HUDEP-2 (cell line): ENCODE results near the gene KLHL3.
"Not testable (repeated sequence)": the region's sequence is repeated elsewhere in the genome, so short reads cannot be mapped to it uniquely, and the experiment has no call there.

ENCODE experiments used
- DNase-seq, 76 experiments: peaks; one replicate each; lab custom pipeline; 2025; ENCODE audit not compliant: unreplicated experiment in 76 of 76; lab: John Stamatoyannopoulos, UW

The KLHL3 gene, protein sequence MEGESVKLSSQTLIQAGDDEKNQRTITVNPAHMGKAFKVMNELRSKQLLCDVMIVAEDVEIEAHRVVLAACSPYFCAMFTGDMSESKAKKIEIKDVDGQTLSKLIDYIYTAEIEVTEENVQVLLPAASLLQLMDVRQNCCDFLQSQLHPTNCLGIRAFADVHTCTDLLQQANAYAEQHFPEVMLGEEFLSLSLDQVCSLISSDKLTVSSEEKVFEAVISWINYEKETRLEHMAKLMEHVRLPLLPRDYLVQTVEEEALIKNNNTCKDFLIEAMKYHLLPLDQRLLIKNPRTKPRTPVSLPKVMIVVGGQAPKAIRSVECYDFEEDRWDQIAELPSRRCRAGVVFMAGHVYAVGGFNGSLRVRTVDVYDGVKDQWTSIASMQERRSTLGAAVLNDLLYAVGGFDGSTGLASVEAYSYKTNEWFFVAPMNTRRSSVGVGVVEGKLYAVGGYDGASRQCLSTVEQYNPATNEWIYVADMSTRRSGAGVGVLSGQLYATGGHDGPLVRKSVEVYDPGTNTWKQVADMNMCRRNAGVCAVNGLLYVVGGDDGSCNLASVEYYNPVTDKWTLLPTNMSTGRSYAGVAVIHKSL

DNA sequence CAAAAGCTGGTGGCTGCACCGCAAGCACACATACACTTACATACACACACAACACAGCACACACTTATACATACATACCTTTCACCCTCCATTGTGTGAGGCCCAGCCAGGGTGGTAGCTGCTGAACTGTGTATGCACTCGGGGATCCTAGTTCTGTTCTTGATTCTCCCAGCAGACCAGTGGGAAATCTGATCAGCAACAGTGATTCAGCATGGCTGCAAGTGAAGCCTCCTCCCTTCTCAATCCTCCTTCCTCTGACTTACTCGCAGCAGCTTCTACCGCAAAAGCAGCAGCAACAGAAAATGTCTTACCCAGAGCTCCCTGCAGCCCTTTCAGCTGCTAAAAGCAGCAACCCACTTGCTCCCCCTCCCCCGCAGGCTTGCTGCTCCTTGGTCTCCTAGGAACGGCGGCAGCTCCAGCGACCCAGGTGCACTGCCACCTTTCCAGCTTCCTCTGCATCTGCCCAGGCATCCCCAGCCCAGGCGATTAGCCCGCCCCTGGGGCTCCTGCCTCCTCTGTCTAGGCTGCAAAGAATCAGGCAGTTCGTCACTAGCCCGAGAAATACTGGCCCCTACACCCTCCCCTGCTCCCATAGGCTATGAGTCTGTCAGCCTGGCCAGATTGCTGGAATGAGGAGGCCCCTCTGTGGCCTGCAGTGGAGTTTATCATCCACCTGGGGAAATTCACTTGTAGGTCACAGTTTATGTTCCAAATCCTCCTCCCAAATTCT is at the start of gene KLHL3:
Gene KLHL3 (minus strand): TSS at position 535 of the 730 bp plus-strand sequence. CDS start 443 bp downstream, at position 92.
- DNase-seq = no peak

- no peak for DNase-seq
These were observed 47.2 kb upstream of the KLHL3 start for GRCh38 chr5:137782984-137783536.

DNA sequence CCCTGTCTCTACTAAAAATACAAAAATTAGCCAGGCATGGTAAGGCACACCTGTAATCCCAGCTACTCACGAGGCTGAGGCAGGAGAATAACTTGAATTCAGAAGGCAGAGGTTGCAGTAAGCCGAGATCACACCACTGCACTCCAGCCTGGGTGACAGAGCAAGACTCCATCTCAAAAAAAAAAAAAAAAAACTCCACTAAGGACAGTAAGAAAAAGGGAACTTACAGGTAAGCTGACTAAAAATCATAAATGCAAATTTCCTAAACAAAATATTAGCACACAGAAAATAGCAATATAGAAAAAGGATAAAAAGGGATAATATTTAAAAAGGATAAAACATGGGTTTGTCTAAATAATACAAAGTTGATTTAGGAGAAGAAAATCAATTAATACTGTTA is 46.2 kb upstream of the KLHL3 start:
- DNase-seq = no peak

DNA sequence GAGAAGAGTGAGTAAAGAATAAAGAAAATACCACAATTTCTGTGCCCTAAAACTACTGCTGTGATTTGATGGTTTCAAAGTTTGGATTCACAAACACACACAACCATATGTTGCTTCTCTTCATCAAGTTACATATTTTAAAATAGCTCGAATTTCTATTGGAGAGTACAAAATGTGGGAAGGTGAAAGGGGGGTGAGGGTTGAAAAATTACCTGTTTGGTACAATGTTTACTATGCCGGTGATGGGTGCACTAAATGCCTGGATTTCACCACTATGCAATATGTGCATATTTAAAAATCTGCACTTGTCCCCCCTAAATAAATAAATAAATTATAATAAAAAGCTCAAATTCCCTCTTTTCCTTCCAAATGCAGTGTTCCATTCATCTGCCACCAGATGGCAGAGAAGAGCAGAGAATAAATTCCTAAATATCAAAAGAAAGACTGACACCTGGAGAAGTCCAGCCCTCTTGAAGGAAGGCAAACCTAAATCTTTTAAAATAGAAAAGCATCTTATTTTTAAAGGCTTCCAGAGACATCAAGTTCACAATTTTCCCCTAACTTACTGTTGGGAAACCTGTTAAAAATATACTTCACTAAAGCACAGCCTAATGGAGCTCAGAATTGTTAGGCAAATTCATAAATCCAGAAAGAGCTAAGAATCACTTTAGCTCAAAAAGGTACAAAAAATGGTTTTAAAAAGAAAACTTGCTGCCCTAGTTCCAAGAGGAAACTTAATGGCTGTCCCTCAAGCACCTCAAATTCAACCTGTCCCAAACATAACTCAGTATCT is 43.1 kb upstream of the KLHL3 start:
- peak in 9 of 76 experiments; percentile 1 to 18 (median 3) for DNase-seq

GRCh38 chr5:137767937-137768336 is 32.0 kb upstream of the KLHL3 start:
- not testable (repeated sequence) for DNase-seq

GRCh38 chr5:137761566-137761965 is 25.7 kb upstream of the KLHL3 start:
- DNase-seq = no peak

DNA sequence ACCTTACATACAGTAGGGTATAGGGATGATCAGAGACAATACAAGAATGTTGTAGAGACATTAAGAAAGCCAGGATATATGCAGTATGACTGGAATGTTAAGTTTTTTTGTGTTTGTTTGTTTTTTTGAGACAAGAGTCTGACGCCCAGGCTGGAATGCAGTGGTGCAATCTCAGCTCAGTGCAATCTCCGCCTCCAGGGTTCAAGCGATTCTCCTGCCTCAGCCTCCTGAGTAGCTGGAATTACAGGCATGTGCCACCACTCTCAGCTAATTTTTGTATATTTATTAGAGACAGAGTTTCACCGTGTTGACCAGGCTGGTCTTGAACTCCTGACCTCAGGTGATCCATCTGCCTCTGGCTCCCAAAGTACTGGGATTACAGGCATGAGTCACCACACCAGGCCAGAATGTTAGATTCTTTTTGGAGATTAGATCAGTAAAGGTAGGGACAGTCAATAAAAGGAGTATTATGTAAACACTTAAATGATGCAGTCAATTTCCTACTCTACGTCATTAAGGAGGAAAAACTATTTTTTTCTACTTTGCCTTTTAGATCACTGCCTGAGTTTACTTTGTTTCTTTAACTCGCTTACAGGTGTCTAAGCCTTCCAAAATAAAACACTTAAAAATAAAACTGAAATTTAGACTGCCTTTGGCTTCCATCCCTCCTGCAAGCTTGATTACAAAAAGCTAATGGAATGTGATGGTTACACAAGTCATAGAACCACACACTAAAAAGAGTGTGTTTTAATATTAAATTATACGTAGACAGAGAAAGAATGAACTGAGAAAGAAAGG is 25.0 kb upstream of the KLHL3 start:
- DNase-seq = no peak

- no peak for DNase-seq
These were observed 24.4 kb upstream of the KLHL3 start for GRCh38 chr5:137760294-137760693.

DNA sequence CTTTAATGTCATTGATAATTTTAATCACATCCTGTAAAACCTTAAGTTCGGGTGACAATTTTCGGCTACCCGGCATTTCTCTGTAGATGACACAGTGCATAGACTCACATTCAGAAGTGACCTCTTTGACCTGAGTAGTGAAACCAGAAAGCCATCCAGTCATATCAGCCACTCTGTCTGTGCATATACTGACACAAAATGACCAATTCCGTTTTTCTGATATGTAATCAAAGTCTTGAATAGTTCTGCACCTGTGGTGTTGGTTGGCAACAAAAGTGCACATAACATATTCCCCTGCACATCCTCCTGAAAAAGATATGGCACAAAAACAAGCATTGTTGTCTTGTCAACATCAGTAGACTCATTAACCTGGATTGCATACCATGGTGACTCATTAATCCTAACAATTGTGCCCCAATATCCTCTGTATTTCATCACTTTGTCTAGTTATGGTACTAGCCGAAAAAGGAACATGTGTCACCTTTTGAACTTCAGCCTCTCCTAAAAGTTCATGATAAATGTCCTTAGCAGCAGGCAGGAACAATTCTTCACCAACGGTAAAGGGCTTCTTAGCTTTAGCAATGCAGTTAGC is 22.9 kb upstream of the KLHL3 start:
- DNase-seq = no peak

GRCh38 chr5:137758121-137758520 is 22.2 kb upstream of the KLHL3 start:
- DNase-seq = no peak

GRCh38 chr5:137757634-137758033 is 21.7 kb upstream of the KLHL3 start:
- no peak for DNase-seq

DNA sequence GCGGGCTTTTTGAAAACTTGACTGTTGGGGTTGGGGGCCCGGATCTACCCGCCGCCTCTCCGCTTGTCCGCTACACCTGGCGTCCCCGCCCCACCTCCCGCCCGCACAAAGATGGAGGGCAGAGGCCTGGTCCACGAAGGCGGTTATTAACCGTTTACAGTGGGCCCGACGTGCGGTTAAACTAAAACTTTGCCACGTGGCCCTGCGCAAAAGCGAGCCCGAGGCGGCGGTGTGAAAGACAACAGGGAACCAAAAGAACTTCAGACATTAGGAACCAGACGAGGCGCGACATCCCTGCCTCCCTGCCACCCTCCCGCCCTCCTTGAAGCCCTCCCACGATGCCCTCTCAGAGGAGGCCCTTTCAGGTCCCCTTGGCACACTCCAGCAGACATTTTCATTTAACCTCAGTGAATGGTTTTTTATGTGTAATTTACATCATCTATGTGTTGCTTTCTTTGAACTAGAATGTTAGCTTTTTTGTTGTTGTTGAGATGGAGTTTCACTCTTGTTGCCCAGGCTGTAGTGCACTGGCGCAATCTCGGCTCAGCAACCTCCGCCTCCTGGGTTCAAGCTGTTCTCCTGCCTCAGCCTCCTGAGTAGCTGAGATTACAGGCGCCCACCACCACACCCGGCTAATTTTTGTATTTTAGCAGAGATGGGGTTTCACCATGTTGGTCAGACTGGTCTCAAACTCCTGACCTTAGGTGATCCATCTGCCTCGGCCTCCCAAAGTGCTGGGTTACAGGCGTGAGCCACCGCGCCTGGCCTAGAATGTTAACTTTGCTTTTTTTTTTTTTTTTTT is 19.3 kb upstream of the KLHL3 start:
- peak in 8 of 76 experiments; percentile 37 to 73 (median 58) for DNase-seq

GRCh38 chr5:137754188-137754960 is 18.5 kb upstream of the KLHL3 start, which contains the start of gene HNRNPA0:
Gene HNRNPA0 (minus strand): TSS chr5:137754363. CDS start chr5:137754066, 297 bp downstream.
- peak; percentile 31 to 97 (median 90) for DNase-seq

- peak in 24 of 76 experiments; percentile 24 to 90 (median 56) for DNase-seq
These were observed 17.9 kb upstream of the KLHL3 start for GRCh38 chr5:137753691-137754187.

DNA sequence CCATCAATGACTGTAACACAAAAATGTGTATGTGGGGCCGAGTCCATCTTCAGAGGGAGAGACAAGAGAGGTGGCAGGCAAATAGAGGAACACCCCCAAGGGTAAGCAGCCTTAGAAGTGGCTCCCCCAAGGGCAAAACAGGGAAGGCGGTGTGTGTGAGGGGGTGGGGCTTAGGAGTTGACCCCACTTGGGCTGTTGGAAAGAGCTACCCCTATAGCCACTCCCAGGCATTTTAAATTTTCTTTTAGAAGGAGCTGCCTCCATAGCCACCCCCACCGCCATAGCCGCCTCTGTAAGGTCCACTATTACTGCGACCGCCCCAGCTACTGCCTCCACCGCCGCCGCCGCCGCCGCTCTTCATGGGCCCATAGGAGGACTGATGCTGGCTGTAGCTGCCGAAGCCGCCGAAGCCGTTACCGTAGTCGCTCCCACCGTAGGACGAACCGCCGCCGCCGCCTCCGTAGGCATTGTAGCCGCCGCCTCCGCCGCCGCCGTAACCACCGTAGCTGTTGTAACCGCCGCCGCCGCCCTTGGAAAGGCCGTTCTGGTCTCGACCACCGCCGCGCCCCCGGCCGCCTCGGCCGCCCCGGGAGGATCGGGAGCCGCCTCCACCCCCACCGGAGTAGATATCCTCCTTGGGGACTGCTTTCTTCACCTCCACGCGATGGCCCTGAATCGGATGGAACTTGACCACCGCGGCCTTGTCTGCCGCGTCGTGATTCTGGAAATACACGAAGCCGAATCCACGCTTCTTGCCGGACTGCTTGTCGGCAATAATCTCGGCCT is 17.2 kb upstream of the KLHL3 start:
- DNase-seq = peak in 50 of 76 experiments; percentile 3 to 52 (median 25)

GRCh38 chr5:137751869-137752491 is 16.1 kb upstream of the KLHL3 start:
- peak in 32 of 76 experiments; percentile 1 to 63 (median 28) for DNase-seq
